Activated naive CD4-positive, alpha-beta T cell treated with anti-CD3 and anti-CD28 coated beads, Interleukin-2, amount 50 U/mL, for 72 hours (primary cell): Measurements from ENCODE around the gene SUGCT. TPM values are rescaled to one million over a fixed set of nuclear protein-coding genes. Genes with fewer than 3 reads are reported as not detected.

Experiments used
- ATAC-seq, 2 donors: fragments of 150-1000 bp; cut with Tn5 transposase; 2 replicates each; pipeline ENCODE4 v1.10.0; 2021; ENCODE audit warnings: mild to moderate bottlenecking in 2 of 2, moderate library complexity in 2 of 2
- DNase-seq, 2 donors: peaks; one replicate each; pipeline ENCODE4 v3.0.0; 2021 to 2022; ENCODE audit warnings: low spot score in 2 of 2
- H3K27ac Mint-ChIP-seq, 2 donors: one replicate each; pipeline ENCODE4 v1.8.0; 2022; ENCODE audit warnings: mild to moderate bottlenecking in 2 of 2, mixed read lengths in 2 of 2
- H3K36me3 Mint-ChIP-seq, 2 donors: one replicate each; pipeline ENCODE4 v1.8.0; 2022; ENCODE audit warnings: mixed read lengths in 2 of 2
- H3K9me3 Mint-ChIP-seq, 2 donors: one replicate each; pipeline ENCODE4 v1.8.0; 2022; ENCODE audit warnings: mixed read lengths in 2 of 2
- total RNA-seq, 2 donors: library from RNA; stranded (reverse); gene quantifications; one replicate each; pipeline ENCODE4 v1.2.3, GENCODE V29; 2022

SUGCT gene
- total RNA-seq, 2 donors from 2014 or later = 1.1 to 1.8 TPM

DNA sequence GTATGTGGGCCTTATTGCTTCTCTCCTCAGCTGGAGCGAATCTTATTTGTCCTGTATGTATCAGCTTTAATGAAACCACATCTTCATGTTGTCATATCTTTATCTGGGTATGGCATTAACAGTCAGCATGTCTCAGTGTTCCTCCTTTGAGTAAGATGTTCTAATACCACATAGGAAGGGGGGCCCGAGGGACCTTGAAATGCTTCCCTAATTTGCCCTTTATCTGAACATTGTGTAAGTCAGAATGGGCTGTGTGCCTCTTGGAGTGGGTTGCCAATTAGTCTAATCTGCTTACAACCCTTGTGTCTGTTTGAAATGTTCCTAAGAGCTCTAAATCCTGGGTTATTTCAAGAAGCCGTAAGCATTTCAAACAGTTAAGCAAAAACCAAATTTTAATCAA, 623.8 kb downstream of the SUGCT start:
- ATAC-seq (no peak), DNase-seq (no peak)
- no peak overlapping the region for H3K27ac Mint-ChIP-seq
- H3K36me3 Mint-ChIP-seq = no peaks in the 10 kb centered on the region
- H3K9me3 Mint-ChIP-seq = no peaks in the 10 kb centered on the region

DNA sequence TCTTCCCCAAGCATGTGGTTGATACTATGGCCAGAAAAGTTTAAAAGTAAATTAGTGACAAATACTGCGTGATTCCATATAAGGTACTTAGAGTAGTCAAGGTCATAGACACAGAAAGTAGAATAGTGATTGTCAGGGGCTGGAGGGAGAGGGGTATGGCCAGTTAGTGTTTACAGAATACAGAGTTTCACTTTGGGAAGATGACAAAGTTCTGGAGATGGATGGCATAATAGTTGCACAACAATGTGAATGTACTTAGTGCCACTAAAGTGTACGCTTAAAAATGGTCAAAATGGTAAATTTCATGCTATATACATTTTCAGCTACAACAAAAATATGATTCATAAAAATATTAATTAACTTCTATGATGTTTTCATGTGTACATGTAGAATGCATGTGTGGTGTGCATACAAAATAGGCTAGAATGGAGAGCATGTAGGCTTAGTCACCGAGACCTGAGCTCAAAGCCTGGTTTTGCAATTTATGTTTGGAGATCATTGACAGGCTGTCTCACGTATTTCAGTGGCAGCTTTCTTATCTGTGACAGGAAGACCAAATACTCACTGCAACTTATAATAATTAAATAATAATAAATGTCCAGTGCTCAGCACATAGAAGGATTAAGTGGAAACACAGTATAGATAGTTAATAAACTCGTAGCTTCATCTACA, 625.6 kb downstream of the SUGCT start:
- DNase-seq = no peak
- no peaks in the 10 kb centered on the region for H3K9me3 Mint-ChIP-seq
- H3K27ac Mint-ChIP-seq = no peak overlapping the region
- ATAC-seq = no peak
- H3K36me3 Mint-ChIP-seq = no peaks in the 10 kb centered on the region

DNA sequence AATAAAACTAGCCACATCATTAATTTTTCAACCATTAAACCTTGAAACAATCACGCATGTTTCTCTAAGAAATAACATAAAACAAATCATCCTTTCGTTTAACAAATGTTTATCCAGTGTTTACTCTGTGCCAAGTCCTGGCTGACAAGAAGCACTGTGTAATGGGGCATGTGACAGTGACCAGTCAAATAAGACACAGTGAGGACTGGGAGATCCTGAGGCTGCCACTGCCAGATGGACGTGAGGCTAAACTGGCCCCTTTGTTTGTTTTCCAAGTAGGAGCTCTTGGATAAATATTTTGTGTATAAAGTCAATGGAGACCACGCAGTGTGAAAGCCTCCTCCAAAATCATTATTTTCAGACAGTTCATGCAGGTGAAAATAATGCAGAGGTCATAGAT, 626.2 kb downstream of the SUGCT start:
- DNase-seq = no peak
- no peaks in the 10 kb centered on the region for H3K9me3 Mint-ChIP-seq
- no peaks in the 10 kb centered on the region for H3K36me3 Mint-ChIP-seq
- H3K27ac Mint-ChIP-seq = no peak overlapping the region
- no peak for ATAC-seq

DNA sequence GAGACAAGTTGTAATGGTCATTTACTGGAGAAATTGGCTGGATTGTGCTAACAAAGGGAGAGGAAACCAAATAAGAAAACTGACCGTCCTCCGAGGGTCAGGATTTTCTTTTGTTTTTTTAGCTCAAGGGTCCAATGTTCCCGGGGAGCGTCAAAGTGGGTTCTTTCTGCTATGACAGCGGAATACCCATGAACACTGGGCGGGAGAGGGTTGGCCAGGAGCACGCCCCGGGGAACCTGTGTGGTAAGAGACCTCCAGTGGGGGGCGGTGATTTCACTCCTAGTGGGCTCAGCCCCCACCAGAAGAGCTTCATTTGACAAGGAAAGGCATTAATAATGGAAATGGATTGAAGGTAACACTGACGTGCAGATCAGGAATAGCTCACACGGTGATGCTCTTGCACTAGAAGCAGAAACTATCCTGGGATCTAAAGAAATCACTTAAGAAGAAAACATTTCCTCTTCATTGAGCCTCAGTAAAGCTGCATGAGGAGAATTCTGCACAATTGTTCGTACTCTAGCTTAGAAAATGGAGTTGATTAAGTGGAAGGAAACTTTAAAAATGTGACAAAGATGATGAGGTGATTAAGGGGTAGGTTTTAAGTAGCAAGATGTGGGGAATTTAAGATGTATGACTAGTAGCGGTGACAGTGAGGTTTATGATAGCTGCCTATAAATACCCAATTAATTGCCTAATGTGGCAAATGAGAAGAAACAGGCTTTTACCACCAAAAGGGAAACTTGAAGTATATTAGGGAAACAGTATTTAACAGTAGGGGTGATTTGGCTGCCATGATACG, 627.2 kb downstream of the SUGCT start:
- ATAC-seq (no peak), DNase-seq (no peak)
- H3K27ac Mint-ChIP-seq = peak overlapping the region in 1 of 2 donors; percentile 51
- no peaks in the 10 kb centered on the region for H3K36me3 Mint-ChIP-seq
- H3K9me3 Mint-ChIP-seq = no peaks in the 10 kb centered on the region

DNA sequence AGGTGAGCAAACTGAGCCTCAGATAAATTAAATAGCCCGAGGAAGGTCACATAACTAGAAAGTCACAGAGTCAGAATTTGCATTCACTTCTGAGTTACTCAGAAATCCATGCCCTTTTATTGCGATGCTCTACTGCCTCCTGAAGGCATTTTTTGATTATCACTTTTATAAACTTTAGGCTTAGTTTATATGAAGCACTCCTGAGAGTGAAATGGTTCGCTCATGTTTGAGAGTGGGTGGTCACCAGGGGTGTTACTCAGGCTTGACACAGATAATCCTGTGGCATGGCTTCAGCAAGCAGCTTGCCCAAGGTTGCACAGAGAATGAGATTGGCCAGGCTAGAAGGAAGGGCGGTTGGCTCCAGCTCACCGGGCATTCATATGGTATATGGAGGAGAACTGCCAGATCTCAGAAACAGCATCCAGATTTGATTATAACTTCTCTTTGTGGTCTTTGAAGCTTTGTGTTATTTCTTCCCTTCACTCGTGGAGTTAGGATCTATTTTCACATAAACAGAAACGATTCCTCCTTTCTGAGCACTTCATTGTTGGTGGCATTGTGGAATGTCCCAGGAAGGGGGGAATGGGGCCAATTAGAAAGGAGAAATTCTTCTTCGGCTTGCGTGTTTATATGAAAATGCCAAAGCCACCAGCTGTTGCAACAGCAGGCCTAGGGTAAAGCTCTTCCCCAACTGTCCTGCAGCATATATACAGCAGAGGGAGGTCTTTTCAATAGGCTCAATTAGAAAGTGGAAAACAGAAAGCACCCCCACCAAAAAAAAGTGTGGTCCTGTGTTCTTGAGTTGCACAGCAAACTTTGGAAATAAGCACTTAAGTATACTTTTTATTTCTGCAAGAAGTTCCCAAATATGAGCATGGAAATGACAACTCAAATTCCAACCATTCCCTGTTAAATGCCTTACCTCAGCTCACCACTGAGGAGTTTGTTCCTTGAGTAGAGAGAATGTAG, 628.8 kb downstream of the SUGCT start:
- Mint-ChIP-seq H3K27ac (no peak overlapping the region), H3K9me3 (no peaks in the 10 kb centered on the region), H3K36me3 (no peaks in the 10 kb centered on the region)
- DNase-seq (no peak), ATAC-seq (no peak)

DNA sequence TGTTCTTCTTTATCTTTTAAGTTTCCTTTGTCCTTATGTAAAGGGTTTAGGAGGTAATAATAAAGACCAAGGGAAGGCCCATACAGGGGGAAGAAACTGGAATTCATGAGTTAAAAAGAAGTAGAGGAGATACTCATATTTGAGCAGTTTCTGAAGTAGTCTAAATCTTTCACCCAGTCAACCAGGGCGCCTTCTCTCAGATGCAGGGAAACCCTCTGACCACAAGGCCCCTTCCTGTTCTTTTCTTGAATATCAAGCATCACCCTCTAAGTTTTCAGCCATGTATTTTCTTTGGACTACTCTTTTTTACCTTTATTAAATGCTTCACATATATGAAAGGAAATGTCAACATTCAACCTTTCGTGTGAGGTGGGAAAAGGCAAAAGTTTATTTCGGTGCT, 630.8 kb downstream of the SUGCT start:
- Mint-ChIP-seq H3K27ac (no peak overlapping the region), H3K36me3 (no peaks in the 10 kb centered on the region), H3K9me3 (no peaks in the 10 kb centered on the region)
- DNase-seq = no peak
- no peak for ATAC-seq

DNA sequence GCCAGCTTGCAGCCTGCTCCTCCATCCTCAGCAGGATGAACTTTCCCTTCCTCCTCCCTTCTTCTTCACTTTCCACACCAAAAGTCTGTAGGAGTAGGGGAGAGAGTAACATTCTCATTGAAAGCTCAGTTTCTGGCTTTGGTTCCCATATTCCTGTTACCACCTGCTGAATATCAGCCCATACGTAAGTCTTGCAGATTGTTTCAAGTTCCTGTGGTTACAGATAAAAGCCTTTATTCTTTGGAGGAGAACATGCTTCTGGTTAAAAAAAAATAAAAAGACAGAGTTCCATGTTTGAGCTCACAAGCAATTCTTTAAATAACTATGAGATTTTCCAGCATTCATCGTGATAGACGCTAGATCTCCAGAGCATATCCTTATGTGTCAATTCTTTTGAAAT, 637.3 kb downstream of the SUGCT start:
- ATAC-seq (no peak), DNase-seq (no peak)
- Mint-ChIP-seq H3K36me3 (no peaks in the 10 kb centered on the region), H3K27ac (no peak overlapping the region), H3K9me3 (no peaks in the 10 kb centered on the region)

DNA sequence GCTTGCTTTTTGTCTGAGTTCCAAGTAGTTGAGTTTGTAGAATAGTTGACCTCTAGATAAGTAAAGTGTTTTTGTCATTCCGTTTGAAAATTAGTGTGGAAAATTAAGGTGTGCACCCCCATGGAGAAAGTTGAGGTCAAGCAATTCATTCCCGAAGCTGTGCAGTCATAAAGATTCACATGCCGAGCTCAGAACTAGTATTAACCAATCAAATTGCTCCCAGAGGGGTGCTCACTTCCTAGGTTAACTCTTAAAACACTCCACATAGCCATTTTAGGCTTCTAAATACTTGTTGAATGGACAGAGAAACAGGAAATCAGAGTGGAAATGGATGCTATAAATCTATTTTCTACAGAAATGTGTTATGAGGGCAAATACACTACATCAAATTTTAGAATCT, 638.9 kb downstream of the SUGCT start:
- no peaks in the 10 kb centered on the region for H3K9me3 Mint-ChIP-seq
- no peak for DNase-seq

DNA sequence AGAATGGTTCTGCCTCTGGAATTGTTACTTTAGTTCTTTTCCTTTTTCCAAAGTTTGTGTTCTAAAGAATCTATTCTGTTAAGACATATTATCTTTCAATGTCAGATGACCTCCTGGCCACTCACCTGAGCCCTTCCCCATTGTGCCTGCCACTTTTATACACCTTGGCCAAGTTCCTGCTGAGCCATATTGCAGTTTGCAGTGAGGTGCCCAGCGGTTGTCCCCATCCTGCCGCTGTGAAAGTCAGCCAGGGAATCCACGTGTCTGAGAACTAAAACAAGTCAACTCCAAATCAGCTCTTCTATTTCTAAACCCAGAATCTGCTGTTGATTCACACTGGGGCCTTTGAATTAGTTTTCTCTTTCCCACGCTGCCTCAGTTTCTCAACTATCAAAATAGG, 641.1 kb downstream of the SUGCT start:
- Mint-ChIP-seq H3K27ac (no peak overlapping the region), H3K36me3 (no peaks in the 10 kb centered on the region), H3K9me3 (no peaks in the 10 kb centered on the region)
- DNase-seq (no peak), ATAC-seq (no peak)

More for the DNA sequence above, 638.9 kb downstream of the SUGCT start:
- ATAC-seq = no peak
- Mint-ChIP-seq H3K27ac (no peak overlapping the region), H3K36me3 (no peaks in the 10 kb centered on the region)

DNA sequence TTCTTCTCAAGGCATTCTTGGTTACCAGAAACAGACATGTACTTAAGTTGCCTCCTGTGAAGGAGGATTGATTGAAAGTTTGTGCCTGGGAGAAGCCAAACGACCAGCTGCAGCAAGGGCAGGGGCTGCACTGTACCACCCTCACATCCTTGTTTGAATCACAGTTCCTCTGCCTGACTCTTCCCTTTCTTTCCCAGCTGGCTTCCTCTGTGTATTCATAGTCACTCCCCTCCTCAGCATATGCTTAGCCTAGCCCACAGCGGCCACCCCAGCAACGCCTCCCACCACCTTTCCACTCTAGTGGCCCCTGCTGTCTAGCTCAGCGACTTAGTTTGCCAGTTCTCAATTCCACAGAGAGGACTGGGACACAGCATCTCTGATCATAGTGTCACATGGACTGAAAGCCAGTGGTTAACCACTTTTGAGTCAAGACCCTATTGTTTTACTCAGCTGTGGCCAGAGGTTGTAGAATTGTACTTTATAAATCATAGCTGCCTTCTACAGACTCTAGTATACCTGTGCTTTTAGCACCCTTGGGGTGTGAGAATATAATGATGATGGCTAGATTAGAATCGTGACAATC, 643.0 kb downstream of the SUGCT start:
- no peak overlapping the region for H3K27ac Mint-ChIP-seq
- DNase-seq (no peak), ATAC-seq (peak; percentile 52 to 58)
- no peaks in the 10 kb centered on the region for H3K9me3 Mint-ChIP-seq
- no peaks in the 10 kb centered on the region for H3K36me3 Mint-ChIP-seq

DNA sequence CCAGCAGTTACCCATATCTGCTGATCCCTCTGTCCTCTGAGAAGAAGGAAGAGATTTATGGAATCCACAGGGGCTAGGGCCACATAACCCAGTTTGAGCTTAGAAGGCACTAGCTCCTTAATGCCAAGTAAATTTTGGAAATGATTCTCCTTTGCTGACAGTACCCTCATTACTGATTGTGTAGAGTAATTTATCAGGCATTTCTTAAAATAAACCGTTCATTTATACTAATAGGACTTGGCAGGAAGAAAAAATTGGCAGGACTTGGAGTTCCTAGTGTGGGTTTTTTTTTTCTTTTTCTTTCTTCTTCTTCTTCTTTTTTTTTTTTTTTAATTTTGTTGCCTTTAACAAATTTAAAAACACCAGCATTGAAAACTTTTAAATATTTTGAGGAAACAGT, 645.7 kb downstream of the SUGCT start:
- no peak overlapping the region for H3K27ac Mint-ChIP-seq
- no peak for ATAC-seq
- no peaks in the 10 kb centered on the region for H3K36me3 Mint-ChIP-seq

DNA sequence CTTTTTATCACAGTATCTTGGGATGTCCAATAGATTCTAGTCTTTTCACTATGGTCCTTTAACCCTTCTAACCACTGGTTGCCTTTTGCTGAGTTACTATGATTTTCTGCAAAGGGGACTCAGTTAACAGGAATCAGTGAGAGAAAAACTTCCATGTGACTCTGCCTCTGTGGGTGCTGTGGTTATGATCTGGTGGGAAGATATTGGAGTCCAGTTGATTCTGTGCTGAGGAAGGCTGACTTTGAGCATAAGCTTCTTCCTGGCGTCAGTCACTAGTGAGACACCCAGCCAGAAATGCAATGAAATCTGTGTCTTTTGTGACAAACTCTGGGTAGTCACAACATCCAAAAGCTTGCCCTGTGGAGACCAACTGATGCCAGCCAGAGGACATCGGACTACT, 648.0 kb downstream of the SUGCT start:
- Mint-ChIP-seq H3K9me3 (no peaks in the 10 kb centered on the region), H3K27ac (no peak overlapping the region), H3K36me3 (no peaks in the 10 kb centered on the region)
- DNase-seq = no peak
- no peak for ATAC-seq

More for the DNA sequence above, 645.7 kb downstream of the SUGCT start:
- DNase-seq = no peak
- H3K9me3 Mint-ChIP-seq = no peaks in the 10 kb centered on the region

DNA sequence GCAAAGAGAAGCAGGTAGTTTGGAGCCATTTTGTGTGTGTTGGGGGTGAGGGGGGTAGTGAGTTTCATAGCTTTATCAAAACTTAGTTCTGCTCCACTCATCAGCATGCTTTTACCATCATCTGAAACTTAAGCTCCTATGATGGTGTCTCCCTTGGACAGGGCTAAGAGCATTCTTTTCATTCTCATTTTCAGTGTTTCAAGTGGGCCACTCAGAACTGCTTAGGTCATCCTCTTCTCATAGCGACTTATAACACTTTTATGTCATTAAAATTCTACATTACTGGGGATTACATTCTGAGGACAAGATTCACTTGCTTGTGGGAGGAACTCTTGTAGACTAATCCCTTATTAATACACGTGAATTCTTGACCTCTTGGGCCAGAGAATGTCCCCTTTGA, 649.4 kb downstream of the SUGCT start:
- no peak for DNase-seq
- Mint-ChIP-seq H3K9me3 (no peaks in the 10 kb centered on the region), H3K27ac (no peak overlapping the region), H3K36me3 (no peaks in the 10 kb centered on the region)
- ATAC-seq = no peak

DNA sequence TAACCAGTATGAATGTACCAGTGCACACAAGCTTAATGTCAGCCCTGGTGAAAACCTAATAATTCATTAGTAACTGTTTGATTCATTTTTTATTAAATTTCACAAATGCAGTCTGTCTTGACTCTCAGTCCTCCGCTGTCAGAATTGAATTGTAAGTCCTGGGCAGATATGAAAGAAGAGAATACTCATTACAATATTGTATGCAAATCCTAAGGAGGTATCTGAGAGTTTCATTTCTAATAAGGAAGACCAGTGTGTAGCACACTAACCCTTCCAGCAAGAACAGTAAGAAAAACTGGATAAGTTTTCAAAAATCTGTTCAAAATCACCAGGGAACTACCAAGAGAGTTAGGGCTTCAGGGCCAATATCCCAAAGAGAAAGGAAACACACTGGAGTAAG, 652.1 kb downstream of the SUGCT start:
- ATAC-seq (no peak), DNase-seq (no peak)
- no peak overlapping the region for H3K27ac Mint-ChIP-seq
- no peaks in the 10 kb centered on the region for H3K9me3 Mint-ChIP-seq
- H3K36me3 Mint-ChIP-seq = no peaks in the 10 kb centered on the region

DNA sequence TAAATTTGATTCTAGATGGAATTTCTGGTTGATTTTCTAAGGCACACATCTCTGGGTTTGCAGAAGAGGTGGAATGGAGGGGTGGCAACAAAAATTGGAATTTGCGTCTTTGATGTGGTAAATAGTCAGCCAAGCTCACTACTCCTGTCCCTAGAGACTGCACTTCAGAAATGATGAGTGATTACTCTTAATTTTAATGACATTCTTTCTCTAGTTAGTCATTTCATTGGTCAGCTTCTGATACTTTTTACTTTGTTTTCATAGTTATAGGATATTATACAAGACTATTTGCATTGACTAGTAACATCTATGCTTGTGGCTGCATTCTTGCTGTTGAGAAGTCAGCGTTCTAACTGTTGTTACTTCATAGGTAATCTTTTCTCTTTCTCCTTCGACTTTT, 658.3 kb downstream of the SUGCT start:
- Mint-ChIP-seq H3K36me3 (no peaks in the 10 kb centered on the region), H3K9me3 (no peaks in the 10 kb centered on the region), H3K27ac (no peak overlapping the region)
- no peak for ATAC-seq
- no peak for DNase-seq

DNA sequence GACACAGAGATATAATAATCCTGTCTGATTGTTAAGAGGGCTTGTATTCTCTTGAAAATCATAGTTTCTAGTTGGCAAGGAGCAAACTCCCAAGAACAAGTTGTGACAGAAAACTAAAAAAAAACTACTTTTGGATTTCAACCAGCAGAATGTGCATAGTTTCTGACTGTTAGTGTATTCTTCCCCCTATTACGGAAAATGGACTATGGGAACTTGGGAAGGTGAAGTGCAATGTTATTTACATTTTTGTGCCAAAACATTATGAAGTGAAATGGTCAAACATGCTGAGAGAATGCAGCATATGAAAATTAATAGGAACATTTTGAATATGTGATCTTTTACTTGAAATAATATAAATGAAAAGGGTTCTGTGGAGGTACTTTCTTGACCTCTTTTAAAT, 660.8 kb downstream of the SUGCT start:
- ATAC-seq (no peak), DNase-seq (no peak)
- Mint-ChIP-seq H3K27ac (no peak overlapping the region), H3K9me3 (no peaks in the 10 kb centered on the region), H3K36me3 (no peaks in the 10 kb centered on the region)

DNA sequence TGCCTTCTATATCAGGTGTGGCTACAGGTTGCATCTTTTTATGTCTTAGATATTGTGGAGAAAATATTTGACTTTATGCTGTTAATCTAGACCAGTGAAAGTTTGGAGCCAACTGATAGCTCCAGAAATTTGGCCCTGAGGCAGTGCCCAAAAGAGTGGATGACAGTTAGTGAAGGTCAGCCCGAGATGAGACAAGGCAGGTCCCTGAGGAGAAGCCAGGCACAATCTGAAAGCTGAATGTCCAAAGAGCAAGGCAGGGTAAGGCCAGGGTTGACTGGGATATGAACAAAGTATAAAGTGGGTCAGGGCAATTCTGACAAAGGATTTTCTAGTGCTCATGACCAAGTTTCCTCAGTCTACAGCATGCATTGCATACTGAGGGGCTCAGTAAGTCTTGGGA, 661.9 kb downstream of the SUGCT start:
- no peaks in the 10 kb centered on the region for H3K36me3 Mint-ChIP-seq
- no peaks in the 10 kb centered on the region for H3K9me3 Mint-ChIP-seq
- no peak for ATAC-seq
- H3K27ac Mint-ChIP-seq = no peak overlapping the region
- DNase-seq = no peak
